ENCODE measurements around the gene MON2.

DNA sequence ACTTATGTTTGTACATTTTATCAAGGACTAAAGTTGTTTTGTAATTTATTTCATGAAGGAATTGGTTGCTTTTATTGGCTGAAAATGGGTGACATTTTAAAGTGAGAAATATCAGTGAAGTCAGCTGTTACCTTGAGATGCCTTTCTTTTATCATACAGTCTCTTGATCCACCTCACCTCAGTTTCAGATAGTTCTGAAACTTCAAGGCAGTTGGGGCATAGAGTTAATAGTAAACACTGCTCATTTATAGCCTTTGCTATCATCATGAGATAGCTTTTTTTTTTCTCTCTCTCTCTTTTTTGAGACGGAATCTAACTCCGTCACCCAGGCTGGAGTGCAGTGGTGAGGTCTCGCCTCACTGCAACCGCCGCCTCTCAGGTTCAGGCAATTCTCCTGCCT, 76.7 kb downstream of the MON2 start:
- TF ChIP-seq, protein P1, sequence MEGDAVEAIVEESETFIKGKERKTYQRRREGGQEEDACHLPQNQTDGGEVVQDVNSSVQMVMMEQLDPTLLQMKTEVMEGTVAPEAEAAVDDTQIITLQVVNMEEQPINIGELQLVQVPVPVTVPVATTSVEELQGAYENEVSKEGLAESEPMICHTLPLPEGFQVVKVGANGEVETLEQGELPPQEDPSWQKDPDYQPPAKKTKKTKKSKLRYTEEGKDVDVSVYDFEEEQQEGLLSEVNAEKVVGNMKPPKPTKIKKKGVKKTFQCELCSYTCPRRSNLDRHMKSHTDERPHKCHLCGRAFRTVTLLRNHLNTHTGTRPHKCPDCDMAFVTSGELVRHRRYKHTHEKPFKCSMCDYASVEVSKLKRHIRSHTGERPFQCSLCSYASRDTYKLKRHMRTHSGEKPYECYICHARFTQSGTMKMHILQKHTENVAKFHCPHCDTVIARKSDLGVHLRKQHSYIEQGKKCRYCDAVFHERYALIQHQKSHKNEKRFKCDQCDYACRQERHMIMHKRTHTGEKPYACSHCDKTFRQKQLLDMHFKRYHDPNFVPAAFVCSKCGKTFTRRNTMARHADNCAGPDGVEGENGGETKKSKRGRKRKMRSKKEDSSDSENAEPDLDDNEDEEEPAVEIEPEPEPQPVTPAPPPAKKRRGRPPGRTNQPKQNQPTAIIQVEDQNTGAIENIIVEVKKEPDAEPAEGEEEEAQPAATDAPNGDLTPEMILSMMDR (conservative IDR thresholded peaks at IDR 0.05), result no peak
- no peak for TF ChIP-seq EZH2 (IDR thresholded peaks at IDR 0.05; ENCODE audit: low read depth)
